ENCODE measurements around the gene COMP.

The COMP gene

GRCh38 chr19:18788529-18789421, 2.3 kb downstream of the COMP start:
- Histone ChIP-seq H3K9ac (ENCODE audit: insufficient read length, low read depth) (peak overlapping the region; percentile 70), H3K27me3 (ENCODE audit: insufficient read depth, insufficient read length) (peaks cover 99% of the 10 kb centered on the region), H3K4me1 (ENCODE audit: insufficient read depth, insufficient read length) (peaks cover 50% of the 10 kb centered on the region), H3K4me3 (ENCODE audit: insufficient read length, low read depth) (peak overlapping the region; percentile 37), H3K9me3 (ENCODE audit: insufficient read depth, low read length) (no peaks in the 10 kb centered on the region), H3K36me3 (ENCODE audit: insufficient read depth, insufficient read length, low read length) (no peaks in the 10 kb centered on the region)
- no peak for DNase-seq (ENCODE audit: low read depth, low spot score)
- TF ChIP-seq ZNF274 (IDR thresholded peaks at IDR 0.05; ENCODE audit: low read depth, low read length), result no peak
- TF ChIP-seq SUZ12 (IDR thresholded peaks at IDR 0.05; ENCODE audit: extremely low read depth, insufficient read depth, insufficient read length), result peak; percentile 87
- no peak for TF ChIP-seq YY1 (IDR thresholded peaks at IDR 0.05; ENCODE audit: insufficient read depth, insufficient read length)

DNA sequence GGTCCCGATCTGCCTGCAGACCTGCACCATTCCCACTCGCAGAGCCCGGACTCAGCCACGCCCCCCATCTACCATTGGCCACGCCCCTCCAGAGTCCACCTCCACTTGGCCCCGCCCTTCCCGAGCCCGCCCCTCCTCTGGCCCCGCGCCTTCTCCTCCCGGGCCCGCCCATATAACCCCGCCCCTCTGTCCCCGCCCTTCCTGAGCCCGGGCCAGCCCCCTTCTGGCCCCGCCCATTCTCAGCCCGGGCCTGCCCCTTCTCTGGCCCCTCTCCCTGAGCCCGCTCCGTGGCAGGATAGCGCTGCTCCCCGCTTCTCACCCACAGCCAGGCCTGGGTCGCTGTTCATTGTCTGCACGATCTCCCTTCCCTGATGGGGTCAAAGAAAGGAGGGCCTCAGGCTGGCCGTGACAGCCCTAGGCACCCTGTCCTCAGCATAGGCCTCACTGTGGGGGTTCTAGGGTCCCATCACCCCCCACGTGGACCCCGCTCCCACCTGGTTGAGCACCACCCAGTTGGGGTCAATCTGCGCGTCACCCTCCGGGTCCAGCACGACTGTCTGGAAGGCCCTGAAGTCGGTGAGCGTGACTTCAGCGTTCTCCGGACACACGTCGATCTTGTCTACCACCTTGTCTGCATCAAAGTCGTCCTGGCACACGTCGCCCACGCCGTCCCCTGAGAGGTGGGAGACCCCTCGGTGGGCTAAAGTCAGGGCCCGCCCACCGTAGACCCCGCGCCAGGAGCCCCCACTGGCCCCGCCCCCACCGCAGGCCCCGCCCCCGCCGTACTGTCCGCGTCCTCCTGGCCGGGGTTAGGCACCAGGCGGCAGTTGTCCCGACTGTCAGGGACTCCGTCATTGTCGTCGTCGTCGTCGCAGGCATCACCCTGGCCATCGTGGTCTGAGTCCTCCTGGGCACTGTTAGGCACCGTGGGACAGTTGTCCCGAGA, 5.7 kb downstream of the COMP start:
- peaks cover 36% of the 10 kb centered on the region for H3K4me1 ChIP-seq (ENCODE audit: insufficient read depth, insufficient read length)
- H3K9me3 ChIP-seq (ENCODE audit: insufficient read depth, low read length), result no peaks in the 10 kb centered on the region
- peak overlapping the region; percentile 33 for H3K4me3 ChIP-seq (ENCODE audit: insufficient read length, low read depth)
- peak; percentile 72 for DNase-seq (ENCODE audit: low read depth, low spot score)
- H3K27me3 ChIP-seq (ENCODE audit: insufficient read depth, insufficient read length), result peaks cover 85% of the 10 kb centered on the region
- H3K9ac ChIP-seq (ENCODE audit: insufficient read length, low read depth), result peak overlapping the region; percentile 70
- TF ChIP-seq ZNF274 (IDR thresholded peaks at IDR 0.05; ENCODE audit: low read depth, low read length), result no peak
- TF ChIP-seq YY1 (IDR thresholded peaks at IDR 0.05; ENCODE audit: insufficient read depth, insufficient read length), result no peak
- TF ChIP-seq SUZ12 (IDR thresholded peaks at IDR 0.05; ENCODE audit: extremely low read depth, insufficient read depth, insufficient read length), result no peak
- H3K36me3 ChIP-seq (ENCODE audit: insufficient read depth, insufficient read length, low read length), result no peaks in the 10 kb centered on the region

DNA sequence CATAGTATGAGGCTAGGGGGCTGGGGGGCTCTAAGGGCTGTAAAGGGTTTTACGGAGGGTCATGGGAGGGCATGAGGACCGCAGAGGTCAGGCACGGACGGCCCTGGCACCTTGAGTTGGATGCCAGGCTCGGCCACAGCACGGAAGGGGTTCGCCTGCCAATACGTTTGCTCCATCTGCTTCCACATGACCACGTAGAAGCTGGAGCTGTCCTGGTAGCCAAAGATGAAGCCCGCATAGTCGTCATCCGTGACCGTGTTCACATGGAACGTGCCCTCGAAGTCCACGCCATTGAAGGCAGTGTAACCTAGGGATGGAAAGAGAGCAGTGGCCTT, 6.4 kb downstream of the COMP start:
- Histone ChIP-seq H3K9me3 (ENCODE audit: insufficient read depth, low read length) (no peaks in the 10 kb centered on the region), H3K9ac (ENCODE audit: insufficient read length, low read depth) (no peak overlapping the region), H3K36me3 (ENCODE audit: insufficient read depth, insufficient read length, low read length) (no peaks in the 10 kb centered on the region), H3K4me1 (ENCODE audit: insufficient read depth, insufficient read length) (peaks cover 33% of the 10 kb centered on the region), H3K4me3 (ENCODE audit: insufficient read length, low read depth) (no peak overlapping the region), H3K27me3 (ENCODE audit: insufficient read depth, insufficient read length) (peaks cover 84% of the 10 kb centered on the region)
- DNase-seq (ENCODE audit: low read depth, low spot score), result no peak
- no peak for TF ChIP-seq YY1 (IDR thresholded peaks at IDR 0.05; ENCODE audit: insufficient read depth, insufficient read length)
- no peak for TF ChIP-seq ZNF274 (IDR thresholded peaks at IDR 0.05; ENCODE audit: low read depth, low read length)
- no peak for TF ChIP-seq SUZ12 (IDR thresholded peaks at IDR 0.05; ENCODE audit: extremely low read depth, insufficient read depth, insufficient read length)

DNA sequence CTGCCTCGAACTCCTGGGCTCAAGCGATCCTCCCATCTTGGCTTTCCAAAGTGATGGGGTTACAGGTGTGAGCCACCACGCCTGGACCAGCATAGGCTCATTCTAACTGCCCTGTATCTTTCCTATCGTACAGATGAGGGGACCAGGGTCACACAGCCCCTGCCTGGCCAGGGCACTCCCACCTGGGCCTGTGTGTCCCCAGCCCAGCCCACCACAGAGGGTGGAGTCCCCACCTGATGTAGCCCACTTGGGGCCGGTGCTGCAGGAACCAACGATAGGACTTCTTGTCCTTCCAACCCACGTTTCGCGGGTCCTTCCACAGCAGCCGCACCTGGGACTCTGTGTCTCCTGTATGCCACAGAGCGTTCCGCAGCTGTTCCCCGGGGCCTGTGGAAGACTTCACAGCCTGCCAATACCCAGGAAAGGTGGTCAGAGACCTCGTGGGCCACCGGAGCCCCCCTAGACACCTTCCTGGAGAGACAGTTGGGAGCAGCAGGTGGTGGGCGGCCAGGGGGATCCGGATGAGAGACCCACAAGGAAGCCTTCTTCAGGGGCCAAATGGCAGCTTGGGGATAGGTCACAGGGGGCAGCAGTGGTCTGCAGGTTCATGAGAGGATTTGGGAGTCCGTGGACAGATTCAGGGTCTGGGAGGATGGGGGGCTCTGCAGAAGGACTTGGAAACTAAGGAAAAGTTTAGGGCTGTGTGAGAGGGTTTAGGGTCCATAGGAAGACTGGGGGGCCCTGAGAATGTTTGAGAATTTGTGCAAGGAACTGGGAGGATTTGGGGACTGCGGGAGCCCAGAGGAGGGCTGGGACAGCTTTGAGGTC, 6.9 kb downstream of the COMP start:
- H3K4me3 ChIP-seq (ENCODE audit: insufficient read length, low read depth), result no peak overlapping the region
- peaks cover 29% of the 10 kb centered on the region for H3K4me1 ChIP-seq (ENCODE audit: insufficient read depth, insufficient read length)
- H3K9ac ChIP-seq (ENCODE audit: insufficient read length, low read depth), result no peak overlapping the region
- H3K36me3 ChIP-seq (ENCODE audit: insufficient read depth, insufficient read length, low read length), result no peaks in the 10 kb centered on the region
- no peaks in the 10 kb centered on the region for H3K9me3 ChIP-seq (ENCODE audit: insufficient read depth, low read length)
- TF ChIP-seq SUZ12 (IDR thresholded peaks at IDR 0.05; ENCODE audit: extremely low read depth, insufficient read depth, insufficient read length), result no peak
- no peak for TF ChIP-seq ZNF274 (IDR thresholded peaks at IDR 0.05; ENCODE audit: low read depth, low read length)
- TF ChIP-seq YY1 (IDR thresholded peaks at IDR 0.05; ENCODE audit: insufficient read depth, insufficient read length), result no peak
- peaks cover 84% of the 10 kb centered on the region for H3K27me3 ChIP-seq (ENCODE audit: insufficient read depth, insufficient read length)
- no peak for DNase-seq (ENCODE audit: low read depth, low spot score)

DNA sequence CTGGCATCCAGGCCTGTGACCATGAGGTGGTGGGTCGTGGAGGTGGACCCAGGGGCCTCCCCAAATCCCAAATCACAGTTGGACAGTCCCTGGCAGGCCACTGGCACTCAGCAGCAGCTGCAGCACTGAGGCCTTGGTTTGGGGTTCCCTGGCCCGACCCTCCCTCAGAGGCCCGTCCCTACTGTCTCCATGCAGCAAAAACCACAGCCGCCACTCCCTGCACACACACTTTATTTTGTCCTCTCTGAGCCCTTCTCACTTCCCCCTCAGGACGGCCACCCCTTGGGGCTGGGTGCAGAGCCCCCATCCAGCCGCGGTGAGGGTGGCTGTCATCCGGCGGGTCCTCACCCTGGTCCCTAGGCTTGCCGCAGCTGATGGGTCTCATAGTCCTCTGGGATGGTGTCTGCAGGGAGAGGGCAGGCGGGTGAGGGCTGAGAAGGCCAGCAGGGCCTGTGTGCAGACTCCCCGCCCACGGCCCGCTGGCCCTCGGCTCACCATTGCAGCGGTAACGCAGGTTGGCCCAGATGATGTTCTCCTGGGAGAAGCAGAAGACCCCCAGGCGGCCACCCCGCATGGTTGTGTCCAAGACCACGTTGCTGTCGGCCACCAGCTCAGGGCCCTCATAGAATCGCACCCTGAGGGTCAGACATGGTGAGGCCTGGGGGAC, 8.4 kb downstream of the COMP start:
- no peak for DNase-seq (ENCODE audit: low read depth, low spot score)
- H3K36me3 ChIP-seq (ENCODE audit: insufficient read depth, insufficient read length, low read length), result no peaks in the 10 kb centered on the region
- H3K4me3 ChIP-seq (ENCODE audit: insufficient read length, low read depth), result no peak overlapping the region
- H3K9ac ChIP-seq (ENCODE audit: insufficient read length, low read depth), result no peak overlapping the region
- peaks cover 78% of the 10 kb centered on the region for H3K27me3 ChIP-seq (ENCODE audit: insufficient read depth, insufficient read length)
- peaks cover 21% of the 10 kb centered on the region for H3K4me1 ChIP-seq (ENCODE audit: insufficient read depth, insufficient read length)
- TF ChIP-seq ZNF274 (IDR thresholded peaks at IDR 0.05; ENCODE audit: low read depth, low read length) (no peak), SUZ12 (IDR thresholded peaks at IDR 0.05; ENCODE audit: extremely low read depth, insufficient read depth, insufficient read length) (no peak), YY1 (IDR thresholded peaks at IDR 0.05; ENCODE audit: insufficient read depth, insufficient read length) (no peak)
- no peaks in the 10 kb centered on the region for H3K9me3 ChIP-seq (ENCODE audit: insufficient read depth, low read length)

DNA sequence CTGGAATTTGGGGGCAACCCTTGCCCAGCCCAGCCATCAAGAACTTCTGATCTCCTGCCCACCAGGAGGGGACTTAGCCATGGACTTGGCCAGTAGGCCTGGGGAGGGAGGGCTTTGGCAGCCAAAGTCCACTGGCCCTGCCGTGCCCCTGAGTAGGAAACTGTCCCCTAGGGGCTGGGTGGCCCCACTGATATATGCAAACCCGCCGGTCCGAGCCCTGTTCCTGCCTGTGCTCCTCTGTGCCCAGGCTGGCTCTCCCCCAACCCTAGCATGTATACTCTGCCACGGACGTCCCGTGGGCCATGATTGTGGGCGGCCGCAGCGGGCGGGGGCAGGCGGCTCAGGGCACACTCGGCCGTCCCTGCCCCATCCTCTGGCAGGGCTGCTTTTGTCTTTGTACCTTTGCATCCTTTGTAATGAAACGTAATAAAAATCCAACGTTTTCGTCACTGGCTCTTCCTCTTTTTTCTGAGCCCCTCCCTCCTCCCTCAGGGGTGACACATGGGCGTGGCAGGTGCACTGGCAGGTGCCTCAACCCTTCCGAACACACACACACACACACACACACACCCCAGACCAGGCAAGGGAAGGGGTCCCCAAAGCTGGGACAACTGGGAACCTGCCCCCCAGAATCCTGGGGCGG, 9.1 kb downstream of the COMP start:
- TF ChIP-seq SUZ12 (IDR thresholded peaks at IDR 0.05; ENCODE audit: extremely low read depth, insufficient read depth, insufficient read length) (no peak), YY1 (IDR thresholded peaks at IDR 0.05; ENCODE audit: insufficient read depth, insufficient read length) (no peak), ZNF274 (IDR thresholded peaks at IDR 0.05; ENCODE audit: low read depth, low read length) (no peak)
- H3K4me3 ChIP-seq (ENCODE audit: insufficient read length, low read depth), result no peak overlapping the region
- DNase-seq (ENCODE audit: low read depth, low spot score), result no peak

More for the DNA sequence above, 9.1 kb downstream of the COMP start:
- Histone ChIP-seq H3K9ac (ENCODE audit: insufficient read length, low read depth) (no peak overlapping the region), H3K9me3 (ENCODE audit: insufficient read depth, low read length) (no peaks in the 10 kb centered on the region), H3K36me3 (ENCODE audit: insufficient read depth, insufficient read length, low read length) (no peaks in the 10 kb centered on the region), H3K27me3 (ENCODE audit: insufficient read depth, insufficient read length) (peaks cover 71% of the 10 kb centered on the region), H3K4me1 (ENCODE audit: insufficient read depth, insufficient read length) (peaks cover 15% of the 10 kb centered on the region)

Data from NT2/D1 (cell line).